Duodenal mucosa (tissue), 2 donors: Measurements from ENCODE around the gene EPN1.

Experiments used
- H3K27ac ChIP-seq: one replicate; pipeline ENCODE4 v1.7.0; 2013; ENCODE audit warnings: low read depth, low read length
- H3K27me3 ChIP-seq, 2 donors: one replicate each; pipeline ENCODE4 v1.7.0; 2013; ENCODE audit warnings: low read length in 2 of 2, control low read depth in 1 of 2; ENCODE audit not compliant: insufficient read depth in 2 of 2, control insufficient read depth in 1 of 2
- H3K36me3 ChIP-seq, 2 donors: one replicate each; pipeline ENCODE4 v1.7.0; 2013; ENCODE audit warnings: low read length in 2 of 2, control low read depth in 1 of 2; ENCODE audit not compliant: insufficient read depth in 2 of 2, control insufficient read depth in 1 of 2
- H3K4me1 ChIP-seq, 2 donors: one replicate each; pipeline ENCODE4 v1.7.0; 2013; ENCODE audit warnings: low read length in 2 of 2, control low read depth in 1 of 2; ENCODE audit not compliant: insufficient read depth in 2 of 2, control insufficient read depth in 1 of 2
- H3K4me3 ChIP-seq, 2 donors: one replicate each; pipeline ENCODE4 v1.7.0; 2013; ENCODE audit warnings: low read length in 2 of 2, low read depth in 1 of 2
- H3K9ac ChIP-seq, 2 donors: one replicate each; pipeline ENCODE4 v1.7.0; 2013; ENCODE audit warnings: low read length in 2 of 2, low read depth in 1 of 2
- H3K9me3 ChIP-seq, 2 donors: one replicate each; pipeline ENCODE4 v1.7.0; 2013; ENCODE audit warnings: low read length in 2 of 2, control low read depth in 1 of 2; ENCODE audit not compliant: control insufficient read depth in 1 of 2

Gene EPN1

DNA sequence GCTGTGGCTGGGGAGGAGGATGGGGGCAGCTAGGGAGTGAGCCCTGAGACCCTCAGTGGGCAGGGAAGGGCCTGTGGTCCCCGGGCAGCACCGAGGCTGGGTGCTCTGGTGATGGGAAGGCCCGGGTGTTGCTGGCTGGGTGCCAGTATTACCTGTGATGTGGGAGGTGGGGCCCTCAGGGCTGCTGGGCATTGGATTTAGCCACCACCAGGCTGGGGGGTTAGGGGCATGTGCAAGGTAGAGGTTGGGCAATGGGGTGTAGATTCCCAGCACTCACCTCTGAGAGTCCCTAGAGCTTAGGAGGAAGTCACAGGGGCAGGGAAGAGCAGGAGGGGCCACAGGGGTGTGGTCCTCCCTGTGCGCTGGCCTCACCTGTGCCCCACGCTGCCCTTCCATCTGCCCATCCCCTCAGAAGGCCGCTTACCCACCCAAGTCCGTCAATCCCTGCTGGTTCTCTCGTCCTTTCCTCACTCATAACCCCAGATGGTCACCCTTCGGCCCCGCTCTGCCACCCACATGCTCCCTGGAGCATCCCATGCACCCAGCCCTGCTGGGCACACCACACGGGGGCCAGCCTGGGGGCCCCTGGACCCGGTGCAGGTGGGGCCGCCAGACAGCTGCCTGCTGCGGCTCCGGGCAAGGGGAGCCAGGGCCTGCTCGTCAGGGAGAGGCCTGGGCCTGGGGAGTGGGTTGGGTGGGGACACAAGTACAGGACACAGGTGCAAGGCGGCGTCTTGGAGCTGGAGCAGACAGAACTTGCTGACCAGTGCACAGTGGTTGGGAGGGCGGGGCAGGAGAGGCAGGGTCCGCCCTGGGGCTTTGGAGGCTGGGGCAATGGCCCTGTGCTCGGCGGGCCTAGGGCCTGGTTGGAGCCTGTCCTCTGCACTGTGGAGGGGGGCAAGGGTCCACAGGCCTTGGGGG is 12.5 kb downstream of the EPN1 start:
- Histone ChIP-seq H3K4me1 (peaks cover 45 to 63% of the 10 kb centered on the region in 2 donors), H3K27ac (peak overlapping the region; percentile 63), H3K27me3 (no peaks in the 10 kb centered on the region), H3K36me3 (peaks cover 41 to 62% of the 10 kb centered on the region in 2 donors), H3K9ac (peak overlapping the region; percentile 20 to 63), H3K4me3 (peak overlapping the region; percentile 19 to 43), H3K9me3 (no peaks in the 10 kb centered on the region)

DNA sequence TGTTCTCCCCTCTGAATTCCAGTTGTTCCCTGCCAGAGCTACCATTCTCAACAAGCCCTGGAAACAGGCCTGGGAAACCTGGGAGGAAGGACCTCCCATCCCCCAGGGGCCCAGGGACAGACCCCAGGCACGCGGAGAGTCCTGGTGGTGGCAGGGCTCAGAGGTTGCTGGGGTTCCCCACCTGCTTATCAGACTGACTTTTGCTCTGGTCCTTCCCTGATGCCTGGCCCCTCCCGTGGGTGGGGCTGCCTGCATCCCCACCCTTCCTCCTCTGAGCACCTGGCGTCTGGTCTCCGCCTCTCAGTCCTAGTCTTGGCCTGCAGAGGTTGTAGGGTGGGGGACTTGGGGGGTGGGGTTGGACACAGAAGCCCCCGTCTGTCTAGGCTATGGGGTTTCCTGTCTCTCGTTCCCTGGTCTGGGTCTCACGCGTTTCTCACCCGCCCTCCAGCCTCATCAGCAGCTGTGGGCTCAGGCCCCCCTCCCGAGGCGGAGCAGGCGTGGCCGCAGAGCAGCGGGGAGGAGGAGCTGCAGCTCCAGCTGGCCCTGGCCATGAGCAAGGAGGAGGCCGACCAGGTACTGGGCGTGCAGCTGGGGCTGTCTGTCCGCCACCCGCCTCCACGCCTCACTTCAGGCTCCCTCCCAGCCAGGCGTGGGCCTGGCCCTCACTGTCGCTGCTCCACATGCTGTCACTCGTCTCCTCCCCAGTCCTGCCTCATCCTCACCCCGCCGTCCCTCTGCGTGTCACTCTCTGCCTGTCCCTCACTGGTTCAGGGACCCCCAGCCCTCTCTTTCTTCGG is 13.6 kb downstream of the EPN1 start:
- H3K9me3 ChIP-seq, result no peaks in the 10 kb centered on the region
- H3K27ac ChIP-seq, result peak overlapping the region; percentile 63
- peaks cover 51 to 72% of the 10 kb centered on the region in 2 donors for H3K36me3 ChIP-seq
- no peaks in the 10 kb centered on the region for H3K27me3 ChIP-seq
- peak overlapping the region; percentile 21 to 39 for H3K4me3 ChIP-seq
- peaks cover 45 to 57% of the 10 kb centered on the region in 2 donors for H3K4me1 ChIP-seq
- peak overlapping the region; percentile 56 to 63 for H3K9ac ChIP-seq

DNA sequence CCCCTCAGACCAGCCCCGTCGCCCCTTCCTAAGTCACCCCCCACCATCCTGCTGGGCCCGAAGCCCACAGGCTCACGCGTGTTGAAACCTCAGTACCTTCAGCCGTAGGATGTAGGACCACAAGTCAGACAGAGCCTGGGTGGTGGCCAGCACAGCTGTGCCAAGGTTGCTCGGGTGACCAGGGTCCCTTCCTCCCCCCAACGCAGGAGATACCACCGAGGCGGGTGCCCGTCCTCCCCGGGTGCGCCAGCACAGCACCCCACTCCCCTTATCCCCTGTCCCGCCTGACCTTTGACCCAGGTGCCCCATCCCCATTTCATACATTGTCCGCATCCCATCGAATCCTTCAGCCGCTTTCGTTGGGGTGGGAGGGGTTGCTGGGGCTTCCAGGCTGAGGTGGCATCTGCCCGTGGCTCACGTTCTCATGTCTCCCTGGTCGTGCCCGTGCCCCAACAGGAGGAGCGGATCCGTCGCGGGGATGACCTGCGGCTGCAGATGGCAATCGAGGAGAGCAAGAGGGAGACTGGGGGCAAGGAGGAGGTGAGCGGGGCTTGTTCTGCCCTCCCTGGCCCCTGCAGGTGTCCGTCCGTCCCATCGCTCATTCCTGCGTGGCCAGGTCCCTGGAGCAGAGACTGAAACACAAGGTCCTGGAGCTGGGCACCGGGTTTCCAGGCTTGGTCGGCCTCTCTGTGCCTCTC is 14.5 kb downstream of the EPN1 start:
- H3K4me1 ChIP-seq, result peaks cover 45 to 47% of the 10 kb centered on the region in 2 donors
- peaks cover 58 to 80% of the 10 kb centered on the region in 2 donors for H3K36me3 ChIP-seq
- peak overlapping the region in 1 of 2 donors; percentile 39 for H3K4me3 ChIP-seq
- peak overlapping the region; percentile 63 for H3K27ac ChIP-seq
- no peaks in the 10 kb centered on the region for H3K27me3 ChIP-seq
- H3K9me3 ChIP-seq, result no peaks in the 10 kb centered on the region
- H3K9ac ChIP-seq, result peak overlapping the region; percentile 51 to 56

DNA sequence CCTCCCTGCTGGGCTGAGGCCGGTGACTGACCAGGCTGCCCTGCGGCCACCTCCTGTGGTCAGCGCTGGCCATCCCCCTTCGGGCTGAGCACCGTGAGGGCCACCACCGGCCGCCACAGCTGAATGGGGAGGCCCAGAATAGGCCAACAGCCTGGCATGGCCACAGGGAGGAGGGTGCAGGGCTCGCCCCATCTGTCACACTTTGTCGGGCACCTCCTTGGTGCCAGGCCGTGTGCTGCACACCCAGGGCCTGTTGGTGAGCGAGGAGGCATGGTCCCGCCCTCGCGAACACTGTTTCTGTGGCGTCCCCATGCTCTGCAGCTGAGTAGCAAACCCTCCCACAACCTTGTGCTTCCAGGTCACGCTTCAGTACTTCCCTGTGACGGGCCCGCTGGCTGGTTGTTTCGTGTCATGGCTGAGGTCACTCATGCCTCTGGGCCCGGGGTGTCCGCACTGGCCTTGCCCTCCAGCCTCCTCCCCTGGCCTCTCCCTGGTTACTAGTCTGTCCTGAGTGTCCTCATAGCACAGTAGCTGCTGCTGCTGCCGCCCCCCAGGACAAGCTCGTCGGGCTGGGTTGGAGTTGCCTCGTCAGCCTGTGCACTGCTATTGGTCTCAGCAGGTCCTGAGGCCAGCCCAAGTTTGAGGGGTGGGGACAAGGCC is 15.2 kb downstream of the EPN1 start:
- no peak overlapping the region for H3K9ac ChIP-seq
- no peak overlapping the region for H3K4me3 ChIP-seq
- H3K27ac ChIP-seq, result no peak overlapping the region
- peaks cover 38 to 40% of the 10 kb centered on the region in 2 donors for H3K4me1 ChIP-seq
- H3K36me3 ChIP-seq, result peaks cover 54 to 79% of the 10 kb centered on the region in 2 donors
- no peaks in the 10 kb centered on the region for H3K27me3 ChIP-seq
- no peaks in the 10 kb centered on the region for H3K9me3 ChIP-seq

DNA sequence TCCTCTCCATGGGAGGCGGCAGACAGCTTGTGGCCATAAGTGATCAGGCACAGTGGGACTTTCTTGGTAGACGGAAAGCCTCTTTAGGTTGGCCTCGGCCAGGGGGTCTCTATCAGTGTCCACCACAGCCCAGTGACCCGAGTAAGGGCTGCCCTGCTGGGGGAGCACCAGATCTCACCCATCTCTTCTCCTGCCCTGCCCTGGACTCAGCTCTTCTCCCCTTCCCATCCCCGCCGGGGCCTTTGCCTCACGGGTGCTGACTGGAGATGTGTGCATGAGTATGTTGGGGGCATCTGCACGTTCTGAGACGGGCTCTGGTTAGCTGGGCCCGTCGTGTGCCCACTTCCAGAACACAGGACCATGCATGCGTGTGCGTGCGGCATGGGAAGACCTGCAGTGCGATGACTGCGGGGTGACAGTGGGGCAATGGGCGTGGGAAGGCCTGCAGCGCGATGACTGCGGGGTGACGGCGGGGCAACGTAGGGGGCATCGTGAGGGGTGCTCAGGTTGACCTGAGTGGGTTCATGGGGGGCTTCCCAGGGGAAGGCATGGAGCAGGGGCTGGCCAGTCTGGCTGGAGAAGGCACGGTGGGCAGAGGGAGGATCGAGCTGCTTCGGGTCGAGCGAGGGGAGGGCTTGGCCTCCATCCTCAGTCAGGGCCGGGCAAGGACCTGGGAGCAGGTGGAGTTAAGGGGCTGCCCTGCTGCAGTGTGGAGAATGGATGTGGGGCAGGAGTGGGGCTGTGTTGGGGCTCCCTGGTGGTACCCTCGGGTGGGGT is 15.9 kb downstream of the EPN1 start:
- peaks cover 31 to 33% of the 10 kb centered on the region in 2 donors for H3K4me1 ChIP-seq
- peaks cover 50 to 79% of the 10 kb centered on the region in 2 donors for H3K36me3 ChIP-seq
- H3K27ac ChIP-seq, result no peak overlapping the region
- no peak overlapping the region for H3K9ac ChIP-seq
- no peak overlapping the region for H3K4me3 ChIP-seq
- no peaks in the 10 kb centered on the region for H3K27me3 ChIP-seq
- H3K9me3 ChIP-seq, result no peaks in the 10 kb centered on the region

DNA sequence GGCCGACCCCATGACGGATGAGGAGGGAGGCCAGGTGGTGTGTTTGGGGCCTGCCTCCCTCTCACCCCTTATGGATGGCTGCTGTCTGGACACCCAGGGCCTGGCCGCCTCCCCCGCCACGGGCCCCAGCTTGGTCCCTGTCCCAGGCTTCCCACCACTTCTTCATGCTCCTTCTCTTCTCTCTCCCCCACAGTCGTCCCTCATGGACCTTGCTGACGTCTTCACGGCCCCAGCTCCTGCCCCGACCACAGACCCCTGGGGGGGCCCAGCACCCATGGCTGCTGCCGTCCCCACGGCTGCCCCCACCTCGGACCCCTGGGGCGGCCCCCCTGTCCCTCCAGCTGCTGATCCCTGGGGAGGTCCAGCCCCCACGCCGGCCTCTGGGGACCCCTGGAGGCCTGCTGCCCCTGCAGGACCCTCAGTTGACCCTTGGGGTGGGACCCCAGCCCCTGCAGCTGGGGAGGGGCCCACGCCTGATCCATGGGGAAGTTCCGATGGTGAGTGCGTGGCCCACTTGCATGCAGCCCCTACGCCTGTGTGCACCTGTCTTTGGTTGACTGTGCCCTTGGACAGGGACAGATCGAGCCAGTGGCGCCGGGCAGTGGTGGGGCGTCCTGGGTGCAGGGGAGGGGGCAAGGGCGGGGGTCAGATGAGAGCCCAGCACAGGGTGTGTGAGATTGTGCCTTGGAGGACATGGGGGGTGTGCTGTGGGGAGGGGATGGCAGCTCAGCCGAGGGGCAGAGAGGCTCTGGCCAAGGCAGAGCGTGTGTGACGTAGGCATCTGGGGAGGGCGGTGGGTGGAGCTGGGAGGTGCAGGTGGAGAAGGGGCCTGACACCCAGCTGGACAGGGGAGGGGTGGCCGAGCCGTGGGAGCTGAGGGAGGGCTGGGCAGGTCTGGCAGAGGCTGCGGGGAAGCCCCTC is 16.8 kb downstream of the EPN1 start:
- H3K27ac ChIP-seq, result no peak overlapping the region

DNA sequence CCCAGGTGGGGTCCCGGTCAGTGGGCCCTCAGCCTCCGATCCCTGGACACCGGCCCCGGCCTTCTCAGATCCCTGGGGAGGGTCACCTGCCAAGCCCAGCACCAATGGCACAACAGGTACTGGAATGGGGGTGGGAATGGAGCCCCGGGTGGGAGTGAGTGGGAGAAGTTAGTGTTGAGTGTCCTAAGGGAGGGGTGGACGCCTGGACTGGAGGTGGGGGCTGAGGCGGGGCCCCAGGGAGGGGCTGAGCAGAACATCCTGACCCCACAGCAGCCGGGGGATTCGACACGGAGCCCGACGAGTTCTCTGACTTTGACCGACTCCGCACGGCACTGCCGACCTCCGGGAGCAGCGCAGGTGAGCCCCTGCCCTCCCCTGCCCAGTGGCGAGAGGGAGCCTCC is 17.7 kb downstream of the EPN1 start:
- Histone ChIP-seq H3K9ac (no peak overlapping the region), H3K9me3 (no peaks in the 10 kb centered on the region), H3K36me3 (peaks cover 58 to 83% of the 10 kb centered on the region in 2 donors), H3K27ac (no peak overlapping the region), H3K4me1 (peaks cover 14 to 16% of the 10 kb centered on the region in 2 donors), H3K4me3 (no peak overlapping the region), H3K27me3 (no peaks in the 10 kb centered on the region)

More for the DNA sequence above, 16.8 kb downstream of the EPN1 start:
- Histone ChIP-seq H3K9me3 (no peaks in the 10 kb centered on the region), H3K4me1 (peaks cover 23 to 25% of the 10 kb centered on the region in 2 donors), H3K36me3 (peaks cover 56 to 79% of the 10 kb centered on the region in 2 donors), H3K9ac (no peak overlapping the region), H3K4me3 (no peak overlapping the region), H3K27me3 (no peaks in the 10 kb centered on the region)

DNA sequence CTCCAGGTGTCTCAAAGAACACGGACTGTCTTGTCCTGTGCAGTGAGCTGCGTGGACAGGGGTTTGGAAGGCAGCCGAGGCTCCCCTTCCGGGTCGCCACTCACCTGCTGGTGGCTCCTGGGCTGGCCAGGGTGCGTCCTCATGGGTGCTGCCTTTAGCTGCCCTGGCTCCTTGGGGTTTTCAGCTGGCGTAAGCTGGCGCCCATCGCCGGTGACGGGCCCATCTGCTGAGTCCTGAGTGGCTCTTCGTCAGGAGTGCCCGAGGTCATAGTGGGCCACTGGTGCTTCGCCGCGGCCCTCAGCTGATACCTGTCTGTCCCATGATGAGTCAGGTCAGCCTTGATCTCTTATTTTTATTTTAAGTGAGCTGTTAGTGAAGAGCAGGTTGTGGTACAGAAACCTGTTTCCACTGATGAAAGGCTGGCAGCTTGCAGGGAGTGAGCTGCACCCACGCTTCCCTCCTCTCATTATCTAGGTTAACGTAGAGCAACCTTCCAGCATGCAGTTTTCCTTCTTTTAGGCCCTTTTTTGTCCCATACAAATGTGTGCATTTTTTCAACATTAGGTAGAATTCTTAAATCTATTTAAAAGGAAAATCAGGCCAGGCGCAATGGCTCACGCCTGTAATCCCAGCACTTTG is 18.4 kb downstream of the EPN1 start:
- H3K36me3 ChIP-seq, result peaks cover 60 to 89% of the 10 kb centered on the region in 2 donors
- H3K27me3 ChIP-seq, result no peaks in the 10 kb centered on the region
- H3K9ac ChIP-seq, result no peak overlapping the region
- no peaks in the 10 kb centered on the region for H3K9me3 ChIP-seq
- H3K27ac ChIP-seq, result no peak overlapping the region
- H3K4me3 ChIP-seq, result no peak overlapping the region
- peaks cover 9 to 12% of the 10 kb centered on the region in 2 donors for H3K4me1 ChIP-seq
